Measurements from ENCODE around the gene RPL36A.

Gene RPL36A

GRCh38 chrX:101386542-101386885 lies 4.3 kb upstream of the RPL36A start:
- no peak for DNase-seq
- intact Hi-C loops (cut with DNase I) = no loop called here

- DNase-seq = no peak
- intact Hi-C loops (cut with DNase I) = no loop called here
Measured at GRCh38 chrX:101388604-101389003, 2.2 kb upstream of the RPL36A start.

DNA sequence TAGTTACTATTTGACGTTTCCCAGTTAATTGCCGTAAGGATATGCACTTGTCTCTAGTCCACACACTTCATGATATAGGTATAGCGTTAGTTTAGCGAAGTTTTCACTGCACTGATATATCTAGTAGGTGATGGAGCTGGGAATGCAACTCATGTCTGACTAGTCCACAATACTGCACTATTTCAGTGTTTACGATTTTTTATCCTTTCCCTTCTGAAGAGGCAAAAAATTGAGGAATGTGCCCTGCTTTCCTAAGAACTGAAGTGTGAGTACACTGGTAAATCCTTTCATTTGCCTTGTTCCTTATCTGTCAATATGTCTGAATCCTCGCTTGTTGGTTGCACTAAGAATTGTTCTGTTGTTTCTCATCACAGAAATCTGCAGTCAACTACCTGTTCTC lies 1.0 kb downstream of the RPL36A start:
- DNase-seq = no peak
- intact Hi-C loops (cut with DNase I) = no loop called here

- intact Hi-C loops (cut with DNase I) = no loop called here
- DNase-seq = no peak
Measured at GRCh38 chrX:101393530-101394305, 2.9 kb downstream of the RPL36A start.

DNA sequence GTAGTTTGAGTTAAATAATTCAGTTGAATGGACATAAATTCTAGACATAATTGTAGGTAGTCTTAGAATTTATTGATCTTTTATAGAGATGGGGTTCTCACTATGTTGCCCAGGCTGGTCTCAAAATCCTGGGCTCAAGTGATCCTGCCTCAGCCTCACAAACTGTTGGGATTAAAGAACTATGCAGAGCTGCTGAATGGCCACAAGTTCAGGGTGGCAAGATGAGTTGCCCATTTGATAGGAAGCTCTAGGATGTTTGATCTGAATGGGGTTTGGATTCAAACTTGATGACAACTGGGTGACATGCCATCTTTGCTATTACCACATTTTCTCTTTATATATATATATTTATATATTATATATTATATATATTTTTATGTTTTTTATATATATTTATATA lies 3.6 kb downstream of the RPL36A start:
- intact Hi-C loops (cut with DNase I) = no loop called here

GRCh38 chrX:101395789-101396188 lies 5.0 kb downstream of the RPL36A start:
- intact Hi-C loops (cut with DNase I) = no loop called here
- DNase-seq = no peak

More for the DNA sequence above, 3.6 kb downstream of the RPL36A start:
- DNase-seq = no peak

GRCh38 chrX:101397779-101398178 lies 7.0 kb downstream of the RPL36A start:
- intact Hi-C loops (cut with DNase I) = no loop called here
- DNase-seq = no peak

DNA sequence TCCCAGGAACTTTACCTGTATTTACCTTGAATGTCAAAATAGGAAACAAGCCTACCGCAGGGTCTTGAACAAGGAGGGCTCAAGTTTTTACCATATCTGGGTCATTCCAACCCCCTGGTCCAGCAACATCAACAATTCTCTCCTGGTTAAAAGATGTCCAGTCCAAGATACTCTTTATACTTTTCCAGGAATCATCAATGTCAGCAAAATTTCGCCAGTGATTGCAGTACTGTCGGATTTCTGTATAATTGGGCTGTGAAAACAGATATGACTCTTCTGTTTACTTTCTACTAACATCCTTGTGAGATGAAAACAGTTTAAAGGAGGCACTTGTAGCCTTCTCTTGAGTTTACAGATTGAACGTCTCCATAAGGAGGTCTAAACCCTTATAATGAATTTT lies 7.9 kb downstream of the RPL36A start:
- intact Hi-C loops (cut with DNase I) = no loop called here
- no peak for DNase-seq

DNA sequence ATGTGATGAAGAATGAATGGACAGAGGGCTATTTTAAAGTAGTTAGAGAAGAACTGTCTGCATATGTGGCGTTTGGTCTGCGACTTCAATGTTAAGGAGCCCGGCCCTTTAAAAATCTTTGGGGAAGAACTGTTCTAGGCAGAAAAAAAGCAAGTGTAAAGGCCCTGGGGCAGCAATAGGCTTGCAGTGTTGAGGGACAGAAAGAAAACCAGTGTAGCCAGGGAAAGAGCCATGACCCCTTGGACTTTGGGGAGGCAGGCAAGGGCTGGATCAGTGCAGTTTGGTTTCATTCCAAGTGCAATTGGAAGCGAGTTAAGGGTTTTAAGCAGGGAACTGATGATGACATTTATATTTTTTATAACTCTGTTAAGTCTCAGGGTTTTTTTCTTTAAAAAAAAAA lies 9.0 kb downstream of the RPL36A start:
- no peak for DNase-seq
- intact Hi-C loops (cut with DNase I) = no loop called here

DNA sequence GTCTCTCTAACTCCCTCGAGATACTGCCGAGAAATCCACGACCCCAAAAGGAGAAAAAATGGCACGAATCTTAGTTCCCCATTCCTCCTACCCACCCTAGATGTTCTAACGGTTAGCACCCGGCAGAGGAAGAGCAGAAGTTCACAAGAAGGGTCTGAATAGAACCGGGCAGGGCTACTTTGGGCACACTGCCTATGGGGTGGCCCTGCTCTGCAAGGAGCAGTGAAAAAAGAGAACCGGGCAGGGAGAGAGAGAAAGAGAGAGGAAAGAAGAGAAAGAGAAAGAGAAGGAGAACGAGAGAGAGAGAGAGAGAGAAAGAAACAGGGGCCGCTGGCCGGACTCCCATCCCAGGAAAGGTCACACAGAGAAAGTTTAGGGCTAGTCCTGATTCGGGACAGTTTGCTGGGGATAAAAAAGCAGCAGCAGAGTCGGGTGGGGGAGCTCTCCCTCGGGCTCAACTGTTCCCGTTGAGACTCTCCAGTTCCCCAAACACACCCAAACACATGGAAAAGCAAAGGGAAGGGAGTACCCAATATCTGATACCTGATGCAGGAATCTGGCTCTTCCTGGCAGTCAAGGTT lies 16.4 kb downstream of the RPL36A start:
- peak in 3 of 42 donors; percentile 7 to 20 (median 15) for DNase-seq
- intact Hi-C loops (cut with DNase I) = no loop called here

DNA sequence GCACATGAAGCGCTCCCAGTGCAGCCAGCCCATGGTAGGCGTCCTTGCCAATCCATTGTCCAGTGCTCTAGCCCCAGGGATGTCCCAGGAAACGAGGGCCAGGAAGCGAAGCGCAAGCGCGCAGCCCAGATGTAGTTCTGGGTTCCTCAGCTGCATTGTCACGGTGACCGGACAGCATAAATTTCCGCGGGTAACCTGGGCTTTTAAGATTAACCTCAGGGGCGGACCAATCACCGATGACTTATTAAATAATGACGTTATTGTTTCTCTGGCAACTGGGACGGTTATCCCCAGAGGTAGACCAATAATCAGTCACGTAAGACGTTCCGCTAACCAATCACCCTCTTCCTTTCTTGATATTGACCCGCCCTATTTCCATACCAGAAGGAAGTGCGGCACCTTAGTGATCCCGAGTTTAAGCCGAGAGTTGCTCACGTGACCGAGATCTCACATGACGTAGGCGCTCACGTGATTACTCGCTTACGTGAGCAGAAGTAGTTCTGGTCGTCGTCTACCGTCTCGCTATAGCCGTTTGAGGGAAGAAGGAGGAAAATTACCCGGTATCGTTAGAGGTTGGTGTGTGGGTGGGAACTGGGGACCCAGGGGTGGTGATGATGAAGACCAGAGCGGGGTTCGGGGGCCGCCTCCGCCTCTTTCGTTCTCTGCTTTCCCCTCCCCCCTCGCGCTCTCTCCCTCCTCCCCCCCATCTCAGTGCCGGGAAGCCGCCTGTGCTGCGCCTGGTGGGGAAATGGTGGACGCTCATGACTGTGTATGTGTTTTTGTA lies 17.1 kb downstream of the RPL36A start, which contains the start of the genes GLA and HNRNPH2:
Gene GLA (minus strand): TSS at position 178 of the 784 bp plus-strand sequence. CDS start 22 bp downstream, at position 156.
Gene HNRNPH2 (plus strand): TSS at position 475 of the 784 bp plus-strand sequence. CDS start 3,767 bp downstream, outside the sequence.
- intact Hi-C loops (cut with DNase I) = no loop called here

GRCh38 chrX:101408532-101408841 lies 17.7 kb downstream of the RPL36A start:
- peak in 1 of 42 donors; percentile 34 for DNase-seq
- intact Hi-C loops (cut with DNase I) = no loop called here

More for the DNA sequence above, 17.1 kb downstream of the RPL36A start, which contains the start of the genes GLA and HNRNPH2:
- DNase-seq = peak; percentile 74 to 97 (median 91)

- DNase-seq = no peak
- intact Hi-C loops (cut with DNase I) = no loop called here
Measured at GRCh38 chrX:101409043-101409442, 18.2 kb downstream of the RPL36A start.

DNA sequence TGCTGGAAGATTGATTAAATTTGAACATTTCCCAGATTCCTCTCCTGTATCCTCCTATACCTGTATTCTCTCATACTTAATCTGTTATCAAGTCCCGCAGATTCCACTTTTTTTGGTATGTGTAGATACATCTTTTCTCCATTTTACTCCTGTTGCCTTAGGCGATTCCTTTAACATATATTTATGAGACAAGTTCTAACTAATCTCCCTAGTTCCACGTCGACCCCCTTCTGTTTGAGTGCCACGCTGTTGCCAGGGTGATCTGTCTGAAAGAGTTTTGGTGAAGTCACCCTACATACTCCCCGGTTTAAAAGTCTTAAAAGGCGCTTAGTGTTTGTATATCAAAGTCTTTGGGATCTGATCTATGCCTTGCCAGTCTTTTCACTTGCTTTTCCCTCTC lies 19.6 kb downstream of the RPL36A start:
- DNase-seq = no peak
- intact Hi-C loops (cut with DNase I) = loop anchor here (10.0 kb wide), 1 partner anchor 144 kb away; the partner anchor contains the start of gene ARMCX1

- DNase-seq = no peak
- intact Hi-C loops (cut with DNase I) = loop anchor here (10.0 kb wide), 1 partner anchor 143 kb away; the partner anchor contains the start of gene ARMCX1
Measured at GRCh38 chrX:101411984-101412383, 21.2 kb downstream of the RPL36A start.

GRCh38 chrX:101415180-101416145 lies 24.7 kb downstream of the RPL36A start:
- peak in 17 of 42 donors; percentile 8 to 69 (median 31) for DNase-seq
- intact Hi-C loops (cut with DNase I) = loop anchor here (5.0 to 10.0 kb wide), 2 partner anchors 139 to 382 kb away; partner anchors contain the start of gene ARMCX1

GRCh38 chrX:101416691-101417090 lies 25.9 kb downstream of the RPL36A start:
- DNase-seq = no peak
- intact Hi-C loops (cut with DNase I) = loop anchor here (5.0 to 10.0 kb wide), 2 partner anchors 138 to 381 kb away; partner anchors contain the start of gene ARMCX1

GRCh38 chrX:101417190-101417589 lies 26.4 kb downstream of the RPL36A start:
- no peak for DNase-seq
- intact Hi-C loops (cut with DNase I) = loop anchor here (5.0 to 10.0 kb wide), 2 partner anchors 138 to 380 kb away; partner anchors contain the start of gene ARMCX1

Data from head of caudate nucleus (tissue), 42 donors.